Measurements from ENCODE around the gene LDAF1.
"Not testable (repeated sequence)": the region's sequence is repeated elsewhere in the genome, so short reads cannot be mapped to it uniquely, and the experiment has no call there.

The LDAF1 gene

DNA sequence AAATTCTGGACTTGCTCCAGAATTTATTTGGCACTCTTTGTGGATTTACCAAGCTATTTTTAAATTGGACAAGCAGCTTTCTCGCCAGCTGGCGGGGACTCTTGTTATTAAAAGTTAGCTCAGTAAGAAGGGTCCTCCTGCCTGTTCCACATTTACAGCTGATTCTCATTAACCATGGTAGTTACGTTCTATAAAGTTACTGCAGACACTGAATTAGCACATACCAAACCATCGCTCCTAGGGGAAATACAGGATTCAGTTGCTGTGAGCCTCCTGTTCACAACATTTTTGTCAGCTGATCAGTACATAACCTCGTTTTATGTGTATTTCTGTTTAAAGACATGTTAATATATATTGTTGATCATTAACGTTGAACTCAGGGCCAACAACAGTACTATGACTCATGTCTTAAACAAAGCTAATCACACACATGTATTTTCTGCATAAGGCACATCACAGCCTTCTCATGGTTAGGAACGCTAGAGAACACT lies 4.2 kb downstream of the LDAF1 start:
- DNase-seq (ENCODE audit: low read depth) = no peak

DNA sequence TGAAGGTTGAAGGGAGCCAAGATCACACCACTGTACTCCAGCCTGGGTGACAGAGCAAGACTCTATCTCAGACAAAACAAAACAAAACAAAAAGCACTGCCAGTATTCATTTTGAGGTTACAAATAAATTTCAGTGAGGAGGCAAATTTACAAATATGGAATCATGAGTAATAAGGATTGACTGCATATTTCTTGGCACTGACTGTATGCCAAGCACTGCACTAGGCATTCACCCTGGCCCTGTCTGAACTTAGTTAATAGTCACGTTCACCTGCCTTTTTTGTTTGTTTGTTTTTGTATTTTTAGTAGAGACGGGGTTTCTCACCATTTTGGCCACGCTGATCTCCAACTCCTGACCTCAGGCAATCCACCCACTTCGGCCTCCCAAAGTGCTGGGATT lies 5.1 kb downstream of the LDAF1 start:
- DNase-seq (ENCODE audit: low read depth) = no peak

DNA sequence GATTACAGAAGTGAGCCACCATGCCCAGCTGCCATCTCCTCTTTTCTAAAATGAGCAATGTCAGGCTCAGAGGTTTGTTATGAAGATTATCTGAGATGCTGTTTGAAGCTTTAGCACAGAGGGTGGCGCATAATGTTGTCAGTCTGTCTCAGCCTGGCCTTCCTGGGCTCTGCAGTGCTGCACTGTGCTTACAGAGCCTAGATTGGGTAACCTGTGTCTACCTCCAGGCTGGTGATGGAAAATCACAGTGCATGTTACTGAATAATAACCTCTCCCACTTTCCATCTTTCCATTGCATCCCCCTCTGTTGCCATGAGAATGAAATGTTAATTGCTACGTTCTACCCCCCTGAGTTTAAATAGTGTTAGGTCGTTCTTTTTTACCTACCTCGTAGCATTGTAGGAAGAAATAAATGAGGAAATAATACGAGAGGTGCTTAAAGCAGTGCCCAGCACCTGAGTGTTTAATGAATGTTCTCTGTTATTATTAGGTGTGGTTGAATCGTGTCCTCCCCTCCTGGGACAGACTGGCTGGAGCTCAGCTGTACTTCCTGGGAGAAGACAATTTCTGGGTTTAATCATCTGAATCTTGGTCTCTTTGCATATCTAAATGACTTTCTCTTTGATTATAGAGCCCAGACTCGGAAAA lies 6.2 kb downstream of the LDAF1 start:
- no peak for DNase-seq (ENCODE audit: low read depth)

DNA sequence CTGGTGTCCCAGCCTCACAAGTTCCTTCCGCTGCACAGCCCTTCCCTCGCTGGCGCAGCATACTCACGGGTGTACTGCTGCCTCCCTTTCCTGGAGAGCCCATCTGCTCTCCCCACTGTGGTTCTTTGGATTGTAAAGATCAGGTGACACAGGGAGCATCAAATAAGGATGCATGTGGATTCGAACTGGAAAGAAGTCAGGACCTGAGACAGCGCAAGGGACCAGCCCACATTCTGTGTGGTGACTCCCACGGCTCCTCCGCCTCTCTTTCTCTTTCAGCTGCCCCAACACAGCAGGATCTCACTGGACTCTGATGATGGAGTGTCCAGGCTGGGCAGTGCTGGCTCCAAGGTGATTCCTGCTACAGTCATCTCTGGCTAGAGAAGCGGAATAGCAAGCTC lies 8.1 kb downstream of the LDAF1 start:
- DNase-seq (ENCODE audit: low read depth) = no peak

DNA sequence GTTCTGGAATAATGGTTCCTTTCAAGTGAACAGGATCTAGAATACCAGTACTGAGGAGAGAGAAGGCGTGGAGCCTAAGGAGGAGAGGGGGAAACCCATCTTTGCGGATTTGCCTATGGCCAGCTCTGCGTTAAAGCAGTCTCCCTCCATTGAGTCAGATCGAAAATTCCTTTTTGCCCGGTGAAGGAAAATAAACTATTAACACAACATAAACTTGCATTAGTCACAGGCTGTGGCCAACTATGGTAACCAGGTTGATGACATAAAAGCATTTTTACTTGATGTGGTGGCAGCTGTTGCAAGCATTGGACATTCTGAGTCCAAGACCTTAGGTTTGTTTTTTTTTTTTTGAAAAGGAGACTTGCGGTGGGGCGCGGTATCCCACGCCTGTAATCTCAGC lies 8.9 kb downstream of the LDAF1 start:
- no peak for DNase-seq (ENCODE audit: low read depth)

DNA sequence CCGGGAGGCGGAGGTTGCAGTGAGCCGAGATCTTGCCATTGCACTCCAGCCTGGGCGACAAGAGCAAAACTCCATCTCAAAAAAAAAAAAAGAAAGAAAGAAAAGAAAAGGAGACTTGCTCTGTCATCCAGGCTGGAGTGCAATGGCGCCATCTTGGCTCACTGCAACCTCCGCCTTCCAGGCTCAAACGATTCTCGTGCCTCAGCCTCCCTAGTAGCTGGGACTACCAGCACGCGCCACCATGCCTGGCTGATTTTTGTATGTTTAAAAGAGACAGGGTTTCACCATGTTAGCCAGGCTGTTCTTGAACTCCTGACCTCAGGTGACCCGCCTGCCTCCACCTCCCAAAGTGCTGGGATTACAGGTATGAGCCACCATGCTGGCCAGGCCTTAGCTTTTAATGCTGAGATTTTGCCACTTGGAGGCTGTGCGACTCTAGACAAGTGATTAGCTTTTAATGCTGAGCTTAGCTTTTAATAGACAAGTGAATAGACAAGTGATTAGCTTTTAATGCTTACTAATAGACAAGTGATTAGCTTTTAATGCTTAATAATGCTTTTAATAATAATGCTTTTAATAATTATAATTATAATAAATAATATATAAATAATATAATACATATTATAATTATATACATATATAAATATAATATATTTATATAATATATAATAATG lies 9.6 kb downstream of the LDAF1 start:
- DNase-seq (ENCODE audit: low read depth) = no peak

DNA sequence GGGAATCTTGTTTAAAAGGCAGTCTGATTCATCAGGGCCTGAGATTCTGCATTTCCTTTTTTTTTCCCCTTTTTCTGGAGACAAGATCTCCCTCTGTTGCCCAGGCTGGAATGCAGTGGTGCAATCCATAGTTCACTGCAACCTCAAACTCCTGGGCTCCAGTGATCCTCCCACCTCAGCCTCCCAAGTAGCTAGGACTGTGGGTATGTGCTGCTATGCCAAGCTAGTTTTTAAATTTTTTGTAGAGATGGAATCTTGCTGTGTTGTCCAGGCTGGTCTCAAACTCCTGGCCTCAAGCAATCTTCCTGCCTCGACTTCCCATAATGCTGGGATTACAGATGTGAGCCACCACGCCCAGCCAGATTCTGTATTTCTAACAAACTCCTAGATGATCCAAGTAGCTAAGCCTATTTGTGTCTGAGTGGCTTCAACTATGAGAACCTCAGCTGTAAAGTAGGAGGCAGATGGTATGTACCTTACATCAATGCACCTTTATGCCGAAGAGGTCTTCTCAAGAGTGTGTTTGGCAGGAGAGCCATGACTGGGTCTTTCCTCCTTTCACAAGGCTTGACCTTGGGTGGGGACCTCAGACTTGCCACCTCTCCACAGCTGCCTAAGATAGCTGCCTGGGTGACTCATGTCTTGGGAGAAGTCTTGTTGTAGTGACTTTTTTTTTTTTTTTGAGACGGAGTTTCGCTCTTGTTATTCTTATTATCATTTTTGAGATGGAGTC lies 10.9 kb downstream of the LDAF1 start:
- DNase-seq (ENCODE audit: low read depth) = no peak

DNA sequence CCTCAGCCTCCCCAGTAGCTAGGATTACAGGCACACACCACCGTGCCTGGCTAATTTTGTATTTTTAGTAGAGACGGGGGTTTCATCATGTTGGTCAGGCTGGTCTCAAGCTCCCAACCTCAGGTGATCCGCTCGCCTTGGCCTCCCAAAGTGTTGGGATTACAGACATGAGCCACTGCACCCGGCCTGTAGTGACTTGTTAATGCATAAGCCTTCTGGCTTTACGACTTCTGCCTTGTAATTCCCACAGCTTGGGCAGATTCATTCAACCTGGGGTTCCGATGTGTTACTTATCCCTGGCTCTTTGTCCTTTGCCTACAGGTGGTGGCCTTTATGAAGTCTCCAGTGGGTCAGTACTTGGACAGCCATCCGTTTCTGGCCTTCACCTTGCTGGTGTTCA lies 11.6 kb downstream of the LDAF1 start:
- not testable (repeated sequence) for DNase-seq (ENCODE audit: low read depth)

DNA sequence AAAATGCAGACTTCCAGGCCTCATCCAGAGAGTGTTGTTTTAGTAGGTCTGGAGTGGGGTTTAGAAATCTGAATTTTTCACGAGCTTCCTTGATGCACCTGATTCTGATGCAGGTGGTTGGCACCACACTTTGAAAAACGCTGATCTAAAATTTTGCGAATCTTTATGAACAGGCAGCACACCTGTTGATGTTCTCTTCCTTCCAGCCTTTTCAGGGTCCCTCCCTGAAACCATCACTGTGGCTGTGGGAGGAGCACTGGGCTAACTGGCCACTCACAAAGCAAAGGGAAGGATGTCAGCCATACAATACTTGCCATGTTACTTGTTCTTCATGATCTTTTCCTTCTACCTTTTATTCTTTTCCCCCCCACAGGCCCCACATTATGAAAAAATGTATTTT lies 14.2 kb downstream of the LDAF1 start:
- DNase-seq (ENCODE audit: low read depth) = no peak

DNA sequence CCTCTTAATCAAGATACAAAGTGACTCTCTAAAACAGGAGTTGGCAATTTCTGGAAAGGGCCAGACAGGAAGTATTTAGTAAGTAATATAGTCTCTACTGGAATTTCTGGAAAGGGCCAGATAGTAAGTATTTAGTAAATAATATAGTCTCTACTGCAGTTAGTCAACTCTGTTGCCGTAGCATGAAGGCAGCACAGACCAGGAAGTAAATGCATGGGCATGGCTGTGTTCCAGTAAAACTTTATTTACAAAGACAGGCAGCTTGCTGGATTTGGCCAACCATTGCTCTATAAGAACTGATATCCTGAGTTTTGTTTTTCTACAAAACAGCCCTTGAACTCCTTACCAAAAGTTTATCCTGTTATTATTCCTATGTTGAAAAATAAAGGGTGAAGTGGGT lies 16.9 kb downstream of the LDAF1 start:
- no peak for DNase-seq (ENCODE audit: low read depth)

DNA sequence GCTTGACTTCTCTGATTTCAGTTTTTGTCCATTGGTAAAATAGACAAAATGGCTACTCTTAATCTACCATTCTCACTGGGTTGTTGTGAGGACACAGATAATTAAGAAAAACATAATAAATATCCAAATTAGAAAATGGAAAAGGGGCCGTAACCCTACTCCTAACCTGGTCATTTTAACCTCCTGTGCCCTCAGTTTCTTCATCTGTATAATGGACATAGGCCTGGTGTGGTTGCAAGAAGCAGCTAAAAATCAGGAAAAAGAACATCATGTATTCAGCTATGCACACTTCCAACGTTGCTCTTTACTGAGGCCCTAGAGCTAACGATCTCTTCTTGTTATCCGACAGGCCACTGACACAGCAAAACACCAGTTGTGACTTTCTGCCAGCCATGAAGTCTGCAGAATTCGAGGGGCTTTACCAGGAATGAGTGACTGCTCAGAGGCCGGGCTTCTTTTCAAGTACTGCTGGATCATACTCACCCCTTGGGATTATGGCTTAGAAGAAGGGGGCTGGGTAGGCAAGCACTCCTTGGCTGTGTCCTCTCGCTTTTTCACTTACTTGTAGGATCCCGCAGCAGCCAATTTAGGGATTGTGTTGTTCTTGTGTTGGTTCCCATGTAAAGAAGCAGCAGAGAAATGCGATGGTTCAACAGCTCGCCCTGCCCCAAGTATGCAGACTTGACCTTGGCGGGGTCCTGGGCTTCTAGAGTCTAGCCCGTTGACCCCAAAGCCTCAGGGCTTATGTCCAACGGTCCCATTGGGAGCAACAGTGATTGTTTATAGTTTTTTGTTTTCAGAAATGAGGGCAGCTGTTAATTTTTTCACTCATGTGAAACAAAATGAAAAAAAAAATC lies 20.9 kb downstream of the LDAF1 start:
- no peak for DNase-seq (ENCODE audit: low read depth)

DNA sequence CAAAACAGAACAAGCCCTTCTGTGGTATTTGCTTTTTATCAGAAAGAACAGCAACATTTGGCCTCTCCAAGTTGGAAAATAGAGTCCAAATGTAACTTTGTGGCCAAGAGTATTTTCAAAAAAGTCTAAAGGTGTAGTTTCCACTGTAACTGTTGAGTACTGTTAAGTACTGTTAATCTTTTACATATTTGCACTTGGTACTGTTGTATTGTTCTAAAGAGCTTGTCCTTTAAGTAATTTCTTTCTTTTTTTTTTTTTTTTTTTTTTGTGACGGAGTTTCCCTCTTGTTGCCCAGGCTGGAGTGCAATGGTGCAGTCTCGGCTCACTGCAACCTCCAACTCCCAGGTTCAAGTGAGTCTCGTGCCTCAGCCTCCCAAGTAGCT lies 21.5 kb downstream of the LDAF1 start:
- DNase-seq (ENCODE audit: low read depth) = no peak

DNA sequence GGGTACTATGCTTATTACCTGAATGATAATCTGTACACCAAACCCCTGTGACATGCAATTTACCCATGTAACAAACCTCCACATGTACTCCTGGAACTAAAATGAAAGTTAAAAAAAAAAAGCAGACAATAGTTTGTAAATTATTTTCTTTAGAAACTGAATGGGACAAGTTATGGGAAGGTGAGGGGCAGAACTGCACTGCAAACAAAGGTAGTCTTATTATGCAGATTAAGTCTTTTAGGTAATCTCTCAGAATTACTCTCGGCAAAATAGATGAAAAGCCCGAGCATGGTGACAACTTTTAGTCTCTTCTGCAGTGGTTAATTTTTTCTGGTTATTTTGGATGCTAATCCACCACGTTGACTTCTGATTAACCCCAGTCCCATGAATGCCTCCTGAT lies 25.5 kb downstream of the LDAF1 start:
- DNase-seq (ENCODE audit: low read depth) = no peak

DNA sequence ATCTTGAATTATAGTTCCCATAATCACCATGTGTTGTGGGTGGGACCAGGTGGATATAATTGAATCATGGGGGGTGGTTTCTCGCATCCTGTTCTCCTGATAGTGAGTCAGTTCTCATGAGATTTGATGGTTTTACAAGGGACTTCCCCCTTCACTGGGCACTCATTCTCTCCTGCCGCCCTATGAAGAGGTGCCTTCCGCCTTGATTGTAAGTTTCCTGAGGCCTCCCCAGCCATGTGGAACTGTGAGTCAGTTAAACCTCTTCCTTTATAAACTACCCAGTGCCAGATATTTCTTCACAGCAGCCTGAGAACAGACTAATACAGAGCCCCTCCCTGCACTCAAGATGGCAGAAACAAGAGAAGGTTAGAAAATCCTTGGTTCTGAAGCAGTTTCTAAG lies 26.4 kb downstream of the LDAF1 start:
- no peak for DNase-seq (ENCODE audit: low read depth)

DNA sequence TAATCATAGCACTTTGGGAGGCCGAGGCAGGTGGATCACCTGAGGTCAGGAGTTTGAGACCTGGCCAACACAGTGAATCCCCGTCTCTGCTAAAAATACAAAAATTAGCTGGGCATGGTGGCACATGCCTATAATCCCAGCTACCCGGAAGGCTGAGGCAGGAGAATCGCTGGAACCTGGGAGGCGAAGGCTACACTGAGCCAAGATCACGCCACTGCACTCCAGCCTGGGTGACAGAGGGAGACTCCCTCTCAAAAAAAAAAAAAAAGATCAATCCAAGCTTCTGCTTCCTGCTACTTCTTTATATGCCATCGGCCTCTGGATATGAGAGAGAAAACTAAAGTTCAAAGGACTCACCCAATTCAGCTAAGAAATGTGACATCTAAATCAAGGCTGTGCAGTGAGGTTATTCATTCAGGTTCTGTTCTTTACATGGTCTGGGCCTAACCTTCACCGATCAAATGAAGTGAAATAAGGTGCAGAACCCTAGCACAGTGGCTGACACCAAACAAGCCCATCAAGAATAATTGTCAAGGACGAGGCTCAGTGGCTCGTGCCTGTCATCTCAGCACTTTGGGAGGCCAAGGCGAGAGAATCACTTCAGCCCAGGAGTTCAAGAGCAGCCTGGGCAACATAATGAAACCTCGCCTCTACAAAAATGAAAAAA lies 27.3 kb downstream of the LDAF1 start:
- no peak for DNase-seq (ENCODE audit: low read depth)

DNA sequence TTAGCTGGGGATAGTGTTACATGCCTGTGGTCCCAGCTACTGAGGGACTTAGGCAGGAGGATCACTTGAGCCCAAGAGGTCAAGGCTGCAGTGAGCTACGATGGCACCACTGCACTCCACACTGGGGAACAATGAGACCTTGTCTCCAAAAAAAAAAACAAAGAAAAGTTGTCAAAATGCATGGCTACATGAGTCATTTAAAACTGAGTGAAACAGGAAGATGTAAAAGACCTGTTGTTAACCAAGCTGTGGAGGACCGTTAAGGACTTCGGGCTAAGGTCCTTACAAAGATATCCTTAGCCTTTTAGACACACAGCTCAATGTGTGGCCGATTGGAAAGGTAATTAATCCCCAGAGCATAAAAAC lies 27.8 kb downstream of the LDAF1 start:
- no peak for DNase-seq (ENCODE audit: low read depth)

DNA sequence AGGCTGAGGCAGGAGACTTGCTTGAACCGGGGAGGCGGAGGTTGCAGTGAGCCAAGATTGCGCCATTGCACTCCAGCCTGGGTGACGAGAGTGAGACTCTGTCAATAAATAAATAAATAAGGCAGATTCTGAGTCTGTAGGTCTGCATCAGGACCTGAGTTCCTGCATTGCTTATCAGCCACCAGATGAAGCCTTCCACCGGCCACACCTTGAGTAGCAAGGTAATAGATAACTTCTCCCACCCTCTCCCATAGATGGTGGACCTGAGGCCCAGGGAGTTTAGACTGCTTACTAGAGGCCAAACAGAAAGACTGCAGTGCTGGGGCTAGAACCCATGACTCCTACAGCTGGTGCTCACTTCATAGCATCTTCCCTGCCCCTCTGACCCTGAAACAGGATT lies 30.8 kb downstream of the LDAF1 start:
- DNase-seq (ENCODE audit: low read depth) = no peak

DNA sequence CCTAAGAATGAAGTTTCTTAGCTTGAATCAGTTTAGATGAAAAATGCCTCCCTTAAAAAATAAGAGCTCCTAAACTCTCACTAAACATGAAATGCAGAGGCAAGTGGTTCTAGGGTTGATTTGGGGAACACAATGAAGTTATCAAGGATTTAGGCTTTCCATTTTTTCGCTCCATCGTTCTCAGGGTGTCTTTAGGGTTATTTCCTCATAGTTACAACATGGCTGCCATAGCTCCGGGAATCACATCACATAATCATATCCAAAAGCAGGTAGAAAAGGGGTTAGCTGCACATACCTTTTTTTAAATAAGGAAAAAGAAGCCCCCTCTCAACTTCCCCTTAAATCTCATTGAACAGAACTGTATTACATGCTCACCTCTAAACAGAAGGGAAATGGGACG lies 31.5 kb downstream of the LDAF1 start:
- DNase-seq (ENCODE audit: low read depth) = no peak

DNA sequence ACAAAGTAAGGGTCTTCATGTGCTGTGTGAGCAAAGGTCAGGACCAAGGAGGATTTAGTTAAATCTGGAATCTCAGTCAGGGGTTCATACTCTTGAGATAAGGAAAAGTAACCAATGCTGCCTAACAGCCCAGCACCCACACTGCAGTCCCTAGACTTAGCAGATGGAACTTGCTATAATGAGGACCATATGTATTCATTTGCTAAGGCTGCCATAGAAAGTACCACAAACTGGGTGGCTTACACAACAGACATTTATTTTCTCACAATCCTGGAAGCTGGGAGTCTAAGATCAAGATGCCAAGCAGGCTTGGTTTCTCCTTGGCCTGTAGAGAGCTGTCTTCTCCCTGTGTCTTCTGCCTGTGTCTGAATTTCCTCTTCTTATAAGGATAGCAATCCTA lies 32.1 kb downstream of the LDAF1 start:
- no peak for DNase-seq (ENCODE audit: low read depth)

DNA sequence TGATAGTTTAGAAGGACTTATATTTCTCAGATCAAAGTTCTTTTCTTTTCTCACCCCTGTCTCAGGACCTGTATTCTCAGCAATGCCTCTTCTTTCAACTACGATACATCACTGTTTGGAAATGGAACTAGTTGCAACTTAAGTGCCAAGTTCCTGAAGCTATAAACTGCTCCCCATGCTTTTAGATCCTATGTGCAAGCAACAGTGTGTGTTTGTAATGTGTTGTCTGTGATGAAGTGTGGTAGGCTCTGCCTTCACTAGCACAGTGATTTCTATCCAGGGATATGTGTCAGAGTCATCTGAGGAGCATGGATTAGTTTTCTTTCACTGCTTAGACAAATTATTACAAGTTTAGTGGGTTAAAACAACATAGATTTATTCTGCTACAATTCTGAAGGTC lies 34.5 kb downstream of the LDAF1 start:
- DNase-seq (ENCODE audit: low read depth) = no peak

DNA sequence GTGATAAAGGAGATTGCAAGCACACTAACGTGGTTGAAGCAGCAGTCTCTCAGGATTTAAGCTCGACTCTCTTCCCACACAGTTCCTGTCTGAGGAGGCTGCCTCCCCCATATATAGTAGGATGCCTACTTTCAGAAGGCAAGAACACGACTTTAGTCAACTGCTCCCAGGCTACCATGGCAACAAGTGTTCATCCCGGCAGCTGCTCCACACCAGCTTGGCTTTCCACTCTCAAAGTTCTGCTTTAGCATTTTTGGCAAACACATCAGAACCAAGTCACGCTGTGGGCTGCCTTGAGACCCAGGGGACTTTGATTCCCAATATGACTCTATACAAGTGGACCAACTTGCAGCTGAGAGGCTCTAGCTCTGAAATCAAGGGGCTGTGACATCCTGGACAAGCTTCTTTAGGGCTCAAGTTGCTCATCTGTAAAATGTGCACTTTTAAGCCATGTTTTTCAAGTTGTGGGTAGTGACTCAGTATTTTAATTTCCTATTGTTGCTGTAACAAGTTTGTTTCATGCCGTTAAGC lies 36.4 kb downstream of the LDAF1 start:
- DNase-seq (ENCODE audit: low read depth) = no peak

DNA sequence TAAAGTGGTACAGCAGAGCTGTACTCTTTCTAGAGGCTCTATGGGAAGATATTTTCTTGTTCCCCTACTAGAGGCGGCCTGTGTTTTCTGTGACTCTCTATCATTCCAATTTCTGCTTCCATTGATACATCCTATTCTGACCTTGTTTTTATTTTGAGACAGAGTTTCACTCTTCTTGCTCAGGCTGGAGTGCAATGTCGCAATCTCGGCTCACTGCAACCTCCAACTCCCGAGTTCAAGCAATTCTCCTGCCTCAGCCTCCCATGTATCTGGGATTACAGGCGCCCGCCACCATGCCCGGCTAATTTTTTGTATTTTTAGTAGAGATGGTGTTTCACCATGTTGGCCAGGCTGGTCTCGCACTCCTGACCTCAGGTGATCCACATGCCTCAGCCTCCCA lies 36.9 kb downstream of the LDAF1 start:
- DNase-seq (ENCODE audit: low read depth) = not testable (repeated sequence)
